Right atrium auricular region (tissue), 2 donors: ENCODE data around the gene ARPC5L. TPM values are rescaled to one million over a fixed set of nuclear protein-coding genes. Genes with fewer than 3 reads are reported as not detected.

ENCODE experiments used
- DNase-seq: peaks from one replicate; pipeline ENCODE4 v3.0.0-alpha.2; 2019; ENCODE audit warnings: low spot score
- H3K27ac ChIP-seq, 2 donors: fragments of 200-600 bp; sonication (generic); 1 replicate in 1 of 2; 2 replicates in 1 of 2; pipeline ENCODE4 v1.5.1; 2016 to 2019
- H3K27me3 ChIP-seq, 2 donors: fragments of 200-600 bp; sonication (generic); one replicate each; pipeline versions ENCODE4 v1.5.1 to v1.6.0; 2017 to 2019
- H3K36me3 ChIP-seq: fragments of 200-600 bp; sonication (generic); one replicate; pipeline ENCODE4 v1.5.1; 2016
- H3K4me1 ChIP-seq, 2 donors: fragments of 200-600 bp; sonication (generic); one replicate each; pipeline versions ENCODE4 v1.5.1 to v1.6.0; 2017 to 2019
- H3K4me3 ChIP-seq, 2 donors: fragments of 200-600 bp; sonication (generic); 1 replicate in 1 of 2; 2 replicates in 1 of 2; pipeline ENCODE4 v1.5.1; 2017 to 2019; ENCODE audit warnings: mild to moderate bottlenecking in 1 of 2, moderate library complexity in 1 of 2
- H3K9me3 ChIP-seq, 2 donors: fragments of 200-600 bp; sonication (generic); one replicate each; pipeline ENCODE4 v1.5.1; 2019
- CTCF ChIP-seq, 2 donors: fragments of 200-600 bp; sonication (generic); IDR thresholded peaks; one replicate each; pipeline ENCODE4 v1.5.1; 2019; ENCODE audit warnings: antibody characterized with exemption in 2 of 2
- total RNA-seq, 2 donors: library from RNA; depleted of rRNA; stranded (reverse); fragments of >200 nt; gene quantifications; one replicate each; pipeline ENCODE4 v1.1.0, GENCODE V29; 2016

Gene ARPC5L
- total RNA-seq, 2 donors from 2014 or later: 21.7 to 23.5 TPM

GRCh38 chr9:124873664-124874063, 11.7 kb downstream of the ARPC5L start:
- Histone ChIP-seq H3K9me3 (no peaks in the 10 kb centered on the region), H3K27ac (no peak overlapping the region), H3K27me3 (no peaks in the 10 kb centered on the region), H3K36me3 (peaks cover 51% of the 10 kb centered on the region), H3K4me3 (no peak overlapping the region), H3K4me1 (peaks cover 0 to 48% of the 10 kb centered on the region in 2 donors)
- TF ChIP-seq CTCF (IDR thresholded peaks at IDR 0.05): no peak
- no peak for DNase-seq

DNA sequence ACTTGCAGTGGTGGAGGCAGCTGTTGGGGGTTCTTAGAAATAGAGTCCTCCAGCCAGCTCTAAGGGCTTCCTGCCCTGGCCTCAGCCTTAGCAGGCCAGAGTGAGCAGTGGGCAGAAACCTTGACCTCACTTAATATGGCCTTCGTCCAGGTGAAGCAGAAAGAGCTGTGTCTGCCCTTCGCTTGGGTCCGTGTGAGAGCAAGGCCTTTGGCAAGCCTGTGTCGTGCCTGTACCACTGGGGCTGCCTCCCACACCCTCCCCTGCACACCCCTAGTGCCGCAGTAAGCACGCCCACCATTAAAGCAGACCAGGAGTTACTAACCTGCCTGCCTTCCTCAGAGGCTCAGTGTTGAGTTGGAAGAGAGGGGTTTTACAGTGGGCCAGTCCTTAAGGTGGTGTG, 13.6 kb downstream of the ARPC5L start:
- no peak overlapping the region for H3K4me3 ChIP-seq
- H3K36me3 ChIP-seq: peaks cover 70% of the 10 kb centered on the region
- TF ChIP-seq CTCF (IDR thresholded peaks at IDR 0.05): no peak
- H3K4me1 ChIP-seq: peaks cover 0 to 36% of the 10 kb centered on the region in 2 donors
- no peak overlapping the region for H3K27ac ChIP-seq
- no peaks in the 10 kb centered on the region for H3K27me3 ChIP-seq
- no peaks in the 10 kb centered on the region for H3K9me3 ChIP-seq
- DNase-seq: no peak

- Histone ChIP-seq H3K36me3 (peaks cover 87% of the 10 kb centered on the region), H3K9me3 (no peaks in the 10 kb centered on the region), H3K4me1 (peaks cover 0 to 19% of the 10 kb centered on the region in 2 donors), H3K4me3 (no peak overlapping the region), H3K27me3 (no peaks in the 10 kb centered on the region), H3K27ac (no peak overlapping the region)
- DNase-seq: no peak
- no peak for TF ChIP-seq CTCF (IDR thresholded peaks at IDR 0.05)
Observed at GRCh38 chr9:124877021-124877782, 15.3 kb downstream of the ARPC5L start.

DNA sequence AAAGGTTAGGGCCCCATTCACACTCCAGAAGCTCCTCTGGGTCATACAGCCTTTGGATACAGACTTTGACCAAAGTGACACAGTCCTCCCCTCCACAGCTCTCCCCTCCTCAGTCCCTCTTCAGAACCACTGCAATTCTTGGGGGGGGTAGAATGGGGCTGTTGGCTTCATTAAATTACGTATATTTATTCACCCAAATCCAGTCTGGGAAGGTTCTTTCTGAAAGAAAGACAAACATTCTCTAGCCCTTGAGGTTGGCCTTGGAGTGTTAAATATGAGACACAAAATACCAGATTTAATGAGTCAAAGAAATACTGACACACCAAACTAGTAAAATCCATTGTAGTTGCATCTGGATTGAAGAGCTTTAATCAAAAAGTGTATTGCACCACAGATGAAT, 16.1 kb downstream of the ARPC5L start:
- Histone ChIP-seq H3K4me1 (peaks cover 0 to 11% of the 10 kb centered on the region in 2 donors), H3K36me3 (peaks cover 91% of the 10 kb centered on the region), H3K9me3 (no peaks in the 10 kb centered on the region), H3K27ac (no peak overlapping the region), H3K4me3 (no peak overlapping the region), H3K27me3 (no peaks in the 10 kb centered on the region)
- no peak for DNase-seq
- no peak for TF ChIP-seq CTCF (IDR thresholded peaks at IDR 0.05)

DNA sequence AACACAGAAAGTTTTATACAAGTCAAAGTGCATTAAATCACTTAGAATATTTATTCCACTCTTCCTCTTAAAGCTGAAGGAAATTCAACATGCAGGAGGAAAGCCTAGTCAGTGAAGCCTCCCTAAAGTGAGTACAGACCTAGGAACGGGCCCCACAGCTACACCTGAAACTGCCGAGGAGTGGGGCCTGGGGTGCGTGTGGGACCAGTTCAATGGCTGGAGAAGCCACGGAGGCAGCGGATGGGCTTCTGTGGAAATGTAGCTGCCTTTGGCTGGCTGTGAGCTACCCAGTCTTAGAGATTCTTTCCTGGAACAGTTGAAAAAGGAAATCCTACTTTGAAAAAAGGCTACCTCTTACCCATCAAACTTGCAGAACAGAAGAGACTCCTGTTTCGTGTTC, 16.6 kb downstream of the ARPC5L start:
- peaks cover 0 to 6% of the 10 kb centered on the region in 2 donors for H3K4me1 ChIP-seq
- H3K36me3 ChIP-seq: peaks cover 90% of the 10 kb centered on the region
- no peaks in the 10 kb centered on the region for H3K27me3 ChIP-seq
- no peaks in the 10 kb centered on the region for H3K9me3 ChIP-seq
- H3K27ac ChIP-seq: no peak overlapping the region
- no peak for DNase-seq
- TF ChIP-seq CTCF (IDR thresholded peaks at IDR 0.05): no peak
- H3K4me3 ChIP-seq: no peak overlapping the region

GRCh38 chr9:124879226-124879625, 17.3 kb downstream of the ARPC5L start:
- Histone ChIP-seq H3K4me1 (no peaks in the 10 kb centered on the region), H3K27ac (no peak overlapping the region), H3K4me3 (no peak overlapping the region), H3K36me3 (peaks cover 82% of the 10 kb centered on the region), H3K9me3 (no peaks in the 10 kb centered on the region), H3K27me3 (no peaks in the 10 kb centered on the region)
- DNase-seq: no peak
- no peak for TF ChIP-seq CTCF (IDR thresholded peaks at IDR 0.05)
